ENCODE measurements around the gene PRR13. TPM values are rescaled to one million over a fixed set of nuclear protein-coding genes. Genes with fewer than 3 reads are reported as not detected.
"Not testable (repeated sequence)": the region's sequence is repeated elsewhere in the genome, so short reads cannot be mapped to it uniquely, and the experiment has no call there.

PRR13 gene
- total RNA-seq, 2 donors from 2014 or later: 109 to 145 TPM

DNA sequence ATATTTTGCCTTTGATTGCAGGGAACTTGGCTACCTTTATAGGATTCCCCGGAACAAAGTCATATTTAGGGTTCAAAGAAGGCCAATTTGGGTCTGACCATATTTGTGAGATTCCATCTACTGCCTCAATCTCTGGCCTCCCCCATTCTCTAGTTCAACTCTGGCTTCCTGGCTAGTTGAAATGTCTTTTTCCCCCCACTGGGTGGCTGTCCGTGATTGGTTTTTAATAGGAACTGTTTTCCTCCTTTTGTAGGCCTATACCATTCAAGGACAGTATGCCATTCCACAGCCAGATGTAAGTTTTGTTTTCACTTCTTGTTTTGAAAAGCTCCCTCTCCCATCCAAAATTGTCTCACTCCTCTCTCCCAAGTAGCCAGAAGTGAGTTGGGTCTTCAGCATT lies 24.1 kb downstream of the PRR13 start:
- no peak overlapping the region for H3K4me3 Mint-ChIP-seq
- H3K27ac Mint-ChIP-seq: peak overlapping the region; percentile 19
- peaks cover 40% of the 10 kb centered on the region for H3K4me1 Mint-ChIP-seq (ENCODE audit: low read depth)
- DNase-seq: no peak
- no peaks in the 10 kb centered on the region for H3K9me3 Mint-ChIP-seq
- H3K27me3 Mint-ChIP-seq (ENCODE audit: low read depth): no peaks in the 10 kb centered on the region
- ATAC-seq (replicated peaks in 1 of 2): no peak
- H3K36me3 Mint-ChIP-seq (ENCODE audit: insufficient read depth in 2 of 2): peaks cover 31 to 67% of the 10 kb centered on the region in 2 donors

- Mint-ChIP-seq H3K27me3 (ENCODE audit: low read depth) (no peaks in the 10 kb centered on the region), H3K9me3 (no peaks in the 10 kb centered on the region), H3K4me1 (ENCODE audit: low read depth) (peaks cover 41% of the 10 kb centered on the region), H3K4me3 (no peak overlapping the region), H3K36me3 (ENCODE audit: insufficient read depth in 2 of 2) (peaks cover 28 to 64% of the 10 kb centered on the region in 2 donors), H3K27ac (peak overlapping the region; percentile 59)
- DNase-seq (no peak), ATAC-seq (replicated peaks in 1 of 2) (no peak)
These were observed 25.1 kb downstream of the PRR13 start for GRCh38 chr12:53466640-53467039.

GRCh38 chr12:53467082-53467481 lies 25.5 kb downstream of the PRR13 start:
- ATAC-seq (replicated peaks in 1 of 2): no peak
- Mint-ChIP-seq H3K36me3 (ENCODE audit: insufficient read depth in 2 of 2) (peaks cover 33 to 65% of the 10 kb centered on the region in 2 donors), H3K27me3 (ENCODE audit: low read depth) (no peaks in the 10 kb centered on the region), H3K9me3 (no peaks in the 10 kb centered on the region), H3K4me3 (no peak overlapping the region), H3K4me1 (ENCODE audit: low read depth) (peaks cover 45% of the 10 kb centered on the region), H3K27ac (peak overlapping the region; percentile 81)
- DNase-seq: no peak

GRCh38 chr12:53467880-53468279 lies 26.3 kb downstream of the PRR13 start:
- no peak for ATAC-seq (replicated peaks in 1 of 2)
- H3K36me3 Mint-ChIP-seq (ENCODE audit: insufficient read depth in 2 of 2): peaks cover 34 to 61% of the 10 kb centered on the region in 2 donors
- H3K4me1 Mint-ChIP-seq (ENCODE audit: low read depth): peaks cover 53% of the 10 kb centered on the region

DNA sequence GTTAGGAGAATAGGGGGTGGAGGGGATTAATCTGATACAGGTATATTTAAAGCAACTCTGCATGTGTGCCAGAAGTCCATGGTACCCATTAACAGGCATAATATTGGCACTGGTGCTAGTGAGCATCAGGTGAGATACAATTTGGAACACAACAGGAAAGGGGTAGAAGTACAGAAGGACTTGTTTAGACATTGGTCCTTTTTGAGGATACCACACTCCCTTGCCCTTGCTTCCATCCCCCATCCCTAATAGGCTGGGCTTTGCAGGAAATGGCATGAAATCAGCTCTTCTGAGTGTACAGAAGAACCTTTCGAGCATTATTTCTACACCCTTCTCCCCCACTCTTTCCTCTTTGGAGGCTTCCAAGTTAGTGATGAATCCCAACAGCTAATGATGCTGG lies 26.7 kb downstream of the PRR13 start:
- H3K9me3 Mint-ChIP-seq: no peaks in the 10 kb centered on the region
- no peaks in the 10 kb centered on the region for H3K27me3 Mint-ChIP-seq (ENCODE audit: low read depth)
- DNase-seq: no peak
- peaks cover 32 to 59% of the 10 kb centered on the region in 2 donors for H3K36me3 Mint-ChIP-seq (ENCODE audit: insufficient read depth in 2 of 2)
- H3K27ac Mint-ChIP-seq: peak overlapping the region; percentile 34
- peaks cover 57% of the 10 kb centered on the region for H3K4me1 Mint-ChIP-seq (ENCODE audit: low read depth)
- no peak for ATAC-seq (replicated peaks in 1 of 2)
- H3K4me3 Mint-ChIP-seq: no peak overlapping the region

More at GRCh38 chr12:53467880-53468279, 26.3 kb downstream of the PRR13 start:
- DNase-seq: no peak
- Mint-ChIP-seq H3K4me3 (no peak overlapping the region), H3K27me3 (ENCODE audit: low read depth) (no peaks in the 10 kb centered on the region), H3K27ac (peak overlapping the region; percentile 81), H3K9me3 (no peaks in the 10 kb centered on the region)

- peaks cover 75% of the 10 kb centered on the region for H3K4me1 Mint-ChIP-seq (ENCODE audit: low read depth)
- no peak for ATAC-seq (replicated peaks in 1 of 2)
These were observed 30.6 kb downstream of the PRR13 start for GRCh38 chr12:53472056-53472582.

GRCh38 chr12:53474077-53474476 lies 32.5 kb downstream of the PRR13 start:
- H3K4me3 Mint-ChIP-seq: peak overlapping the region; percentile 18 to 80
- H3K36me3 Mint-ChIP-seq (ENCODE audit: insufficient read depth in 2 of 2): peaks cover 20 to 56% of the 10 kb centered on the region in 2 donors
- H3K27me3 Mint-ChIP-seq (ENCODE audit: low read depth): no peaks in the 10 kb centered on the region
- H3K4me1 Mint-ChIP-seq (ENCODE audit: low read depth): peaks cover 72% of the 10 kb centered on the region
- DNase-seq: no peak
- H3K27ac Mint-ChIP-seq: peak overlapping the region; percentile 99
- H3K9me3 Mint-ChIP-seq: no peaks in the 10 kb centered on the region
- ATAC-seq (replicated peaks in 1 of 2): peak in 1 of 2 donors; percentile 12

More at GRCh38 chr12:53472056-53472582, 30.6 kb downstream of the PRR13 start:
- Mint-ChIP-seq H3K27me3 (ENCODE audit: low read depth) (no peaks in the 10 kb centered on the region), H3K36me3 (ENCODE audit: insufficient read depth in 2 of 2) (peaks cover 23 to 63% of the 10 kb centered on the region in 2 donors), H3K27ac (peak overlapping the region; percentile 90), H3K4me3 (peak overlapping the region in 1 of 2 donors; percentile 65), H3K9me3 (no peaks in the 10 kb centered on the region)
- no peak for DNase-seq

DNA sequence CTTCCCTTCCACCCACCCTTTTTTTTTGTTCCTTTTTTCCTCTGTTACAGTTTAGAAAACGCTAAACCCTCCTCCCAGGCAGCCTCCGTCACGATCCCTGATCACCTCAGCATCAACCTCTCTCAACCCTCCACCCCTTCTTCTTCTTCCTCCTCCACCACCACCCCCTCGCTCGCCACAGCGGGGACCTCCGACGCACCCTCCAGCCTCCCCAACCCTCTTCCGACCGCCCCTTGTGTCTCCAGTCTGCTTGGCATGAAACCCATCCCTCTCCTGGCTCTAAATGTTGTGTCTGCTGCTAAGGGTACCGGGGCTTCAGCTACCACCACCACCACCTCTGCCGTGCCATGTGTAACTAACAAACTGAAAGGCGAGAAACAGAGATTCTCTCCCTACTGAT lies 33.3 kb downstream of the PRR13 start:
- H3K27me3 Mint-ChIP-seq (ENCODE audit: low read depth): no peaks in the 10 kb centered on the region
- H3K27ac Mint-ChIP-seq: peak overlapping the region; percentile 99
- DNase-seq: no peak
- H3K4me3 Mint-ChIP-seq: peak overlapping the region; percentile 18 to 80
- H3K36me3 Mint-ChIP-seq (ENCODE audit: insufficient read depth in 2 of 2): peaks cover 22 to 62% of the 10 kb centered on the region in 2 donors
- peaks cover 72% of the 10 kb centered on the region for H3K4me1 Mint-ChIP-seq (ENCODE audit: low read depth)
- no peaks in the 10 kb centered on the region for H3K9me3 Mint-ChIP-seq
- ATAC-seq (replicated peaks in 1 of 2): peak; percentile 20 to 32

DNA sequence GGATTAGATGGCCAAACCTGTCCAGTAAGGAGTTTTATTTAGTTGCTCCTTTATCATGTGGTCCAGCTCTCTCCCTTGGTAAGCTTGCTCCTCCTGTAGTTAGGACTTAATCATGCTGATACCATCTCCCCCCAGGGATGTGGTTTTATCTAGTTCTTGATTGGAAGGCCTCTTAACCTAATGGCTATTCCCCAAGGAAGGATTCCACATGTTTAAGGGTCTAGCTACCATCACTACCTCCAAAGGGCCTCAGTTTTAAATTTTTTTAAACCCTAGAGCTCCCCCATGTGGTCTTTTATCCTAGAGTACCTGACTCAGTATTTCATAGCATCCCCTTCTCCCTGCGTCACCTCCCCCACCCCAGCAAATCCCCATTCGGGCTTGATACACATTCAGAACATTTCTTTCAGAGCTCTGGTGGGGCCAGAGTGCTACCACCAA lies 35.3 kb downstream of the PRR13 start:
- ATAC-seq (replicated peaks in 1 of 2) (peak; percentile 24 to 35), DNase-seq (no peak)
- Mint-ChIP-seq H3K36me3 (ENCODE audit: insufficient read depth in 2 of 2) (peaks cover 18 to 58% of the 10 kb centered on the region in 2 donors), H3K4me1 (ENCODE audit: low read depth) (peaks cover 59% of the 10 kb centered on the region), H3K9me3 (no peaks in the 10 kb centered on the region), H3K27ac (peak overlapping the region; percentile 99), H3K27me3 (ENCODE audit: low read depth) (no peaks in the 10 kb centered on the region), H3K4me3 (no peak overlapping the region)

- ATAC-seq (replicated peaks in 1 of 2) (peak in 1 of 2 donors; percentile 20), DNase-seq (no peak)
- Mint-ChIP-seq H3K27me3 (ENCODE audit: low read depth) (no peaks in the 10 kb centered on the region), H3K4me3 (no peak overlapping the region), H3K36me3 (ENCODE audit: insufficient read depth in 2 of 2) (peaks cover 15 to 48% of the 10 kb centered on the region in 2 donors), H3K27ac (peak overlapping the region; percentile 84), H3K9me3 (no peaks in the 10 kb centered on the region), H3K4me1 (ENCODE audit: low read depth) (peaks cover 43% of the 10 kb centered on the region)
These were observed 37.3 kb downstream of the PRR13 start for GRCh38 chr12:53478865-53479264.

DNA sequence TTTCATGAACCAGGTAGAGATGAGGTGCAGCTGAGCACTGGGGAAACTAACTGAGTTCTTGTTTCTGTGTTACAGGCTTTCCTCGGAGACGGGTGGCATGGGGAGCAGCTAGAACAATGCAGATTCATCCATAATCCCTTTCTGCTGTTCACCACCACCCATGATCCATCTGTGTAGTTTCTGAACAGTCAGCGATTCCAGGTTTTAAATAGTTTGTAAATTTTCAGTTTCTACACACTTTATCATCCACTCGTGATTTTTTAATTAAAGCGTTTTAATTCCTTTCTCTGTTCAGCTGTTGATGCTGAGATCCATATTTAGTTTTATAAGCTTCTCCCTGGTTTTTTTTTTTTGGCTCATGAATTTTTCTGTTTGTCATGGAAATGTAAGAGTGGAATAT lies 37.8 kb downstream of the PRR13 start:
- peak overlapping the region; percentile 84 for H3K27ac Mint-ChIP-seq
- peaks cover 40% of the 10 kb centered on the region for H3K4me1 Mint-ChIP-seq (ENCODE audit: low read depth)
- no peaks in the 10 kb centered on the region for H3K9me3 Mint-ChIP-seq
- no peaks in the 10 kb centered on the region for H3K27me3 Mint-ChIP-seq (ENCODE audit: low read depth)
- no peak overlapping the region for H3K4me3 Mint-ChIP-seq
- DNase-seq (no peak), ATAC-seq (replicated peaks in 1 of 2) (no peak)
- H3K36me3 Mint-ChIP-seq (ENCODE audit: insufficient read depth in 2 of 2): peaks cover 17 to 43% of the 10 kb centered on the region in 2 donors

DNA sequence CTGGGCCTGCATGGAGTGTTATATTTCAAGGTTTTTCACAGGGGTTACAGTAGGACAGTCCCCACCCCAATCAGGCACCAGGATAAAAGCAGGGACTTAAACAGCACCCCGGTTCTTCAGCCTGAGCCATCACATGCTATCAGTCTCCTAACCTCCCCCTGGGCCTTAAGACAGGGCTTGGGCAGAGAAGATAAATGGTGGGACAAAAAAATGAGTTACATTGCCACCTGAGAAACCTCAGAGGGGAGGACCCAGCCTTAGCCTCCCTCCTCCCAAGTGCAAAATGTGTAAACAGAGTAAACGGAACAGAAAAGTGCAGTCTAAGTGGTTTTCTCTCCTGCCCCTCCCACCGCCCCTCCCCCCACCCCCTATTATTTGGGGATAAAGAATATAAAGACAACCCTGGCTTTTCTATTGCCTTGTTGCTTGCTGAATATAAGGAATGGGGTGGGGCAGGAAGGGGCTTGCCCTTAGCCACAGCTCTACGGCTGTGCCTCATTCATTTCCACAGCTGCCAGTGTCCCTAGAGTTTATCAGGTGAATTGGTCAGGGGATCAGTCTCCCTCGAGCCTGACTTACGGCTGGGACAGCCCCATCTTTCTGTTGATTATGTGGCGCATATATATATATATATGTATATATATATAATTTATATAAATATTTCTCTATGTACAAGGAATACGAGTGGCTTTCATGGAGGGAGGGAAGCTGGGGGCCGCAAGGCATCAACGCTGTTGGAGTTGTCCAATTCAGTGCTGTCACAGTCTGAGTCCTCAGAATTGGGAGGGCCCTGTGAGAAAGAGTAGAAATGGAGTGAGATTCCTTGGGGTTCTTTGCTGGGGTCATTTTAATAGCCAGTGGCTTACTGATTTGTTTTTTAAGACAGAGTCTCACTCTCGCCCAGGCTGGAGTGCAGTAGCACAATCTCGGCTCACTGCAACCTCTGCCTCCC lies 39.2 kb downstream of the PRR13 start:
- H3K4me1 Mint-ChIP-seq (ENCODE audit: low read depth): peaks cover 28% of the 10 kb centered on the region
- H3K36me3 Mint-ChIP-seq (ENCODE audit: insufficient read depth in 2 of 2): peaks cover 15 to 34% of the 10 kb centered on the region in 2 donors
- no peak for ATAC-seq (replicated peaks in 1 of 2)

GRCh38 chr12:53481458-53481857 lies 39.9 kb downstream of the PRR13 start:
- not testable (repeated sequence) for H3K27me3 Mint-ChIP-seq (ENCODE audit: low read depth); DNase-seq; ATAC-seq (replicated peaks in 1 of 2); H3K9me3 Mint-ChIP-seq; H3K4me3 Mint-ChIP-seq
- Mint-ChIP-seq H3K4me1 (ENCODE audit: low read depth) (peaks cover 23% of the 10 kb centered on the region), H3K27ac (peak overlapping the region; percentile 50), H3K36me3 (ENCODE audit: insufficient read depth in 2 of 2) (peaks cover 15 to 29% of the 10 kb centered on the region in 2 donors)

More for the DNA sequence above, 39.2 kb downstream of the PRR13 start:
- no peak overlapping the region for H3K27ac Mint-ChIP-seq
- no peaks in the 10 kb centered on the region for H3K27me3 Mint-ChIP-seq (ENCODE audit: low read depth)
- H3K9me3 Mint-ChIP-seq: no peaks in the 10 kb centered on the region
- no peak for DNase-seq
- no peak overlapping the region for H3K4me3 Mint-ChIP-seq
